GM20000 (cell line): ENCODE data around the gene TRIM10.

Source experiments
- DNase-seq: peaks from one replicate; pipeline ENCODE4 v3.0.0; 2012; ENCODE audit warnings: low spot score
- CTCF ChIP-seq: IDR thresholded peaks from 2 replicates; pipeline ENCODE4 v1.5.1; 2012; ENCODE audit warnings: mild to moderate bottlenecking, control low read depth; ENCODE audit errors: extremely low read depth, missing control alignments

TRIM10 gene

GRCh38 chr6:30160785-30161531, at the start of gene TRIM10:
Gene TRIM10 (minus strand): TSS chr6:30161211. CDS start chr6:30160858, 353 bp downstream.
- DNase-seq, result no peak

GRCh38 chr6:30207619-30208295, 46.7 kb upstream of the TRIM10 start:
- no peak for TF ChIP-seq CTCF
- no peak for DNase-seq

More at GRCh38 chr6:30160785-30161531, at the start of gene TRIM10:
- no peak for TF ChIP-seq CTCF

GRCh38 chr6:30206799-30207618, 46.0 kb upstream of the TRIM10 start:
- no peak for DNase-seq
- TF ChIP-seq CTCF, result no peak

GRCh38 chr6:30206152-30206551, 45.1 kb upstream of the TRIM10 start:
- no peak for DNase-seq
- TF ChIP-seq CTCF, result no peak

GRCh38 chr6:30204116-30204515, 43.1 kb upstream of the TRIM10 start:
- no peak for TF ChIP-seq CTCF
- DNase-seq, result no peak

- DNase-seq, result no peak
- TF ChIP-seq CTCF, result no peak
These were observed 41.4 kb upstream of the TRIM10 start for GRCh38 chr6:30202366-30202765.
